Stimulated activated CD4-positive, alpha-beta T cell treated with anti-CD3 and anti-CD28 coated beads, Interleukin-2, amount 100 ng/mL, for 48 hours (primary cell): Measurements from ENCODE around the gene RAB40B.

ENCODE experiments used
- DNase-seq, 2 donors: peaks; one replicate each; pipeline ENCODE4 v3.0.0-alpha.2; 2020

RAB40B gene

GRCh38 chr17:82689077-82689476 lies 9.4 kb downstream of the RAB40B start:
- no peak for DNase-seq

GRCh38 chr17:82687871-82688270 lies 10.6 kb downstream of the RAB40B start:
- DNase-seq, result no peak

GRCh38 chr17:82687375-82687861 lies 11.1 kb downstream of the RAB40B start:
- no peak for DNase-seq

- DNase-seq, result no peak
Observed at GRCh38 chr17:82686366-82687324, 11.9 kb downstream of the RAB40B start.

GRCh38 chr17:82685291-82685690 lies 13.2 kb downstream of the RAB40B start:
- DNase-seq, result no peak

- DNase-seq, result no peak
Observed at GRCh38 chr17:82684228-82684841, 14.2 kb downstream of the RAB40B start.

- DNase-seq, result no peak
Observed at GRCh38 chr17:82683534-82683933, 15.0 kb downstream of the RAB40B start.

- DNase-seq, result no peak
Observed at GRCh38 chr17:82681547-82681946, 17.0 kb downstream of the RAB40B start.

- no peak for DNase-seq
Observed at GRCh38 chr17:82679586-82680465, 18.7 kb downstream of the RAB40B start.

GRCh38 chr17:82678265-82678891 lies 20.1 kb downstream of the RAB40B start:
- no peak for DNase-seq

GRCh38 chr17:82677353-82677925 lies 21.1 kb downstream of the RAB40B start:
- no peak for DNase-seq

- no peak for DNase-seq
Observed at GRCh38 chr17:82675476-82676245, 22.8 kb downstream of the RAB40B start.

GRCh38 chr17:82674656-82675475 lies 23.6 kb downstream of the RAB40B start:
- DNase-seq, result no peak

GRCh38 chr17:82670661-82671450 lies 27.6 kb downstream of the RAB40B start:
- DNase-seq, result no peak

- peak; percentile 6 to 36 for DNase-seq
Observed at GRCh38 chr17:82668631-82669099, 29.8 kb downstream of the RAB40B start.

GRCh38 chr17:82668024-82668630 lies 30.4 kb downstream of the RAB40B start:
- no peak for DNase-seq

- DNase-seq, result no peak
Observed at GRCh38 chr17:82667668-82668000, 30.9 kb downstream of the RAB40B start.

GRCh38 chr17:82666931-82667667 lies 31.4 kb downstream of the RAB40B start:
- no peak for DNase-seq
